ENCODE data around the gene ANKRD22. TPM values are rescaled to one million over a fixed set of nuclear protein-coding genes. Genes with fewer than 3 reads are reported as not detected.

ANKRD22 gene
- total and polyA plus RNA-seq, 10 of the 15 experiments (the other 5 are each of a cell fraction or from before 2014, with no cell fraction given), result 0.30 to 1.3 (median 0.71) TPM

DNA sequence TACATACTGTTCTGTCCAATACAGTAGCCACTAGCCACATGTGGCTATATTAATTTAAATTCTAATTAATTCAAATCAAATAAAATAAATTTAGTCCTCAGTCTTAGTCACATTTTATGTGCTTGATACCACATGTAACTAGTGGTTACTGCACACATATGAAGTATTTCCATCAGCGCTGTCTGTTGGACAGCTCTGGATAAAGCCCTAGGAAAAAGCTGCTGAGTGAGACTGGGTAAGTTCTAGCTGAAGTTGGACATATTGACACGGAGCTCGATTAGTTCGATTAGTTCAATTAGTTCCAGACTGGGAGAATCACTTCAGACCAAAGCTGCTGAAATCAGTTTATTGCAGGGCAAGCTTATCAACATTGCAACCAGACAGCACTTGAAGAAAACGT, 64.2 kb downstream of the ANKRD22 start:
- CTCF ChIA-PET, result interaction anchor here (1.0 to 1.5 kb wide), 3 partner anchors 11 to 59 kb away, joined by 4 to 8 read pairs (median 5); no protein-coding TSS in a partner anchor
- Histone ChIP-seq H3K9ac (ENCODE audit: control insufficient read depth, insufficient read depth, low read length) (no peak overlapping the region), H2AFZ (ENCODE audit: control insufficient read depth, low read depth, low read length) (no peak overlapping the region), H3K4me2 (ENCODE audit: control insufficient read depth, insufficient read depth) (no peak overlapping the region), H3K4me1 (ENCODE audit: control insufficient read depth, insufficient read depth, low read length) (peaks cover under 1% of the 10 kb centered on the region; the same call in 1 of the 2 replicates), H3K27ac (ENCODE audit: control insufficient read depth, insufficient read depth) (no peak overlapping the region), H3K9me3 (replicated peaks; ENCODE audit: control insufficient read depth, insufficient read depth, low read length) (no peaks in the 10 kb centered on the region; the same call in 2 of the 3 replicates), H3K79me2 (ENCODE audit: control insufficient read depth, insufficient read depth, low read length) (no peaks in the 10 kb centered on the region), H3K27me3 (replicated peaks in 1 of 2; ENCODE audit: control insufficient read depth in 2 of 2, insufficient read depth in 2 of 2, low read length in 1 of 2) (no peaks in the 10 kb centered on the region), H3K4me3 (no peak overlapping the region), H3K36me3 (ENCODE audit: control insufficient read depth in 2 of 2, insufficient read depth in 2 of 2, low read length in 1 of 2) (no peaks in the 10 kb centered on the region), H4K20me1 (ENCODE audit: control insufficient read depth, insufficient read depth) (no peaks in the 10 kb centered on the region)
- ATAC-seq (no peak), FAIRE-seq (no peak), DNase-seq (ENCODE audit: low read depth, low spot score) (no peak)
- WGBS (ENCODE audit: insufficient coverage, insufficient replicate concordance, low lambda C conversion rate, missing lambda C conversion rate), result 48% methylated on average over 5 of the region's 5 CpGs
- POLR2A ChIA-PET, result no interaction called here
- BruUV-seq (replicated peaks), result no TSS peak
- TF ChIP-seq FOS (IDR thresholded peaks at IDR 0.05; ENCODE audit: borderline replicate concordance, extremely low read depth, insufficient read length) (no peak), CREM (IDR thresholded peaks at IDR 0.05; ENCODE audit: low read depth) (no peak), ZNF622 (IDR thresholded peaks at IDR 0.05) (no peak), SPI1 (IDR thresholded peaks at IDR 0.05; ENCODE audit: borderline replicate concordance, insufficient read depth, low read depth, low read length) (no peak), MTA2 (IDR thresholded peaks at IDR 0.05; ENCODE audit: low read depth) (no peak), IRF4 (IDR thresholded peaks at IDR 0.05; ENCODE audit: low read depth, low read length) (no peak), EZH2 (IDR thresholded peaks at IDR 0.05; ENCODE audit: borderline replicate concordance, control insufficient read depth, low read depth, low read length) (no peak), BCL11A (IDR thresholded peaks at IDR 0.05; ENCODE audit: low read depth, low read length) (no peak), TAF1 (IDR thresholded peaks at IDR 0.05; ENCODE audit: borderline replicate concordance, low read depth, low read length) (no peak), SMC3 (IDR thresholded peaks at IDR 0.05; ENCODE audit: borderline replicate concordance, low read length) (no peak), NBN (IDR thresholded peaks at IDR 0.05) (no peak), GABPA (IDR thresholded peaks at IDR 0.05; ENCODE audit: low read depth) (no peak), CEBPZ (IDR thresholded peaks at IDR 0.05; ENCODE audit: low read depth, low read length) (no peak), ZNF592 (IDR thresholded peaks at IDR 0.05) (no peak)
- TF ChIP-seq, protein P1, sequence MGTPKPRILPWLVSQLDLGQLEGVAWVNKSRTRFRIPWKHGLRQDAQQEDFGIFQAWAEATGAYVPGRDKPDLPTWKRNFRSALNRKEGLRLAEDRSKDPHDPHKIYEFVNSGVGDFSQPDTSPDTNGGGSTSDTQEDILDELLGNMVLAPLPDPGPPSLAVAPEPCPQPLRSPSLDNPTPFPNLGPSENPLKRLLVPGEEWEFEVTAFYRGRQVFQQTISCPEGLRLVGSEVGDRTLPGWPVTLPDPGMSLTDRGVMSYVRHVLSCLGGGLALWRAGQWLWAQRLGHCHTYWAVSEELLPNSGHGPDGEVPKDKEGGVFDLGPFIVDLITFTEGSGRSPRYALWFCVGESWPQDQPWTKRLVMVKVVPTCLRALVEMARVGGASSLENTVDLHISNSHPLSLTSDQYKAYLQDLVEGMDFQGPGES (IDR thresholded peaks at IDR 0.05), result no peak
- SMC1A ChIA-PET (ENCODE audit: uncharacterized antibody, unreplicated experiment), result no interaction called here
- intact Hi-C loops (cut with micrococcal nuclease; ENCODE audit: unreplicated experiment) (no loop called here), in situ Hi-C loops (cut with MboI) (no loop called here)
- RAD21 ChIA-PET (ENCODE audit: unreplicated experiment), result no interaction called here

Measured in GM12878 (cell line).